HTERT RPE-1 (cell line): ENCODE data around the gene MED14.

Experiments
- in situ Hi-C: fragments of 300-500 bp; cut with MboI; formaldehyde crosslinking; loops from 4 replicates; pipeline ENCODE4 v1.14.3; 2020; ENCODE audit warnings: low sequenced_read_pairs

The MED14 gene

DNA sequence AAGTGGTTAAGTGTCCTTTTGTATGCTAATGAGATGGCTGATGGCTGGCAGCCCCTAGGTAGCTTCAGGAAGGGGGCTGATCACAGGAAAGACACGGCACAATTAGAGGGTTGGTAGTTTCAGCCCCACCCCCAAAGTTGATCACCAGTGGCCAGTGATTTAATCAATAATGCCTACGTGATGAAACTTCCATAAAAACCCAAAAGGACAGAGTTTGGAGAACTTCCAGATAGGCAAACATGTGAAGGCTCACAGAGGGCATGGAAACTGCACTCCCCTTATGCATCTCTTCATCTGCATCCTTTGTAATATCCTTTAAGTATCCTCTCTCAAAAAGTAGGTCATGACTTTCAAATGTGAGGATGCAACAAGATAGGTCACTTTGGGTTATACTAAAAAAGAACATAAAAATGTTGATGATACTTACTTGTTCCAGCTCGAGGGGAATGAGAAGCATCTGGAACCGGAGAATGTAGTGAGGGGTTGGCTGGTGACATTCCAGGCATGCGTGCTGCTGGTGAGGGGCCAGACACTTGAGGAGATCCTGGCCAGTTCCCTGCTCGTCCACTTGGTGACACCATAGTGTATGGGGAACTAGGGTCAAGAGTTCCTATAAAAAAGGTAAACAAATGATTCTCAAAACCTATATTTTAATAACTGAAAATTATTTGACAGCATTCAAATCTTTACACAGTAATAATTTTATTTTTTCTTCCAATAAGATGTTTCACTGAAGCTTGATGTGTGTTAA is 71.3 kb downstream of the MED14 start:
- in situ Hi-C loops: no loop called here

- in situ Hi-C loops: no loop called here
These were observed 72.1 kb downstream of the MED14 start for GRCh38 chrX:40663078-40663740.

DNA sequence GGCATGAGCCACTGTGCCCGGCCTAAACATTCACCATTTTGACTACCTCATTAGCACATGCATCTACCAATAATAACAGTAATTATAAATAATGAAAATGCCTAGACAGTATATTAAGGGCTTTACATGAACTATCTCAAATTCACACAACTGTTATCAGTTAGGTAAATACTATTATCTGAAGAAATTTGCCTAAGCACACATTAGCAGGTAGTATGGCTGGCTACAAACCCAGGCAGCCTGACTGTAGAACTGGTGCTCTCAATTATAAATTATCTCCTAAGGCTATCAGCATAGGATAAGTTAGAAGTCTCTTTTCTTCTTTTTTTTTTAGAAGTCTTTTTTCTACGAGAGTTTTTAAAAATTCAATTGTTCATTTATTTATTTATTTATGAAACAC is 73.9 kb downstream of the MED14 start:
- in situ Hi-C loops: no loop called here

DNA sequence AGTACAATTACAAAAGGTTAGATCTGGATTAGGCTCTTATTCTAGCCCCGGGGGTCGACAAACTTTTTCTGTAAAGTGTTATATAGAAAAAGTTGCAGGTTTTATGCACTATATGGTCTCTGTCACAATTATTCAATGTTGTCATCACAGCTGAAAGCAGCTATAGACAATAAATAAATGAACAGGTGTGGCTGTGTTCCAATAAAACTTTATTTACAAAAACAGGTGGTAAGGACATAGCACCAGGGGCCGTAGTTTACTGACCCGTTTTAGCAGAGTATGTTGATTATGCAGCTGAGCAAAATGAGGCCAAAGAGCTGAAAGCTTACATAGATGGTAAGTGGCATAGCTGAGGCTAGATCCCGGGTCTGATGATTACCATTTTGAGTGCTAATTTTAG is 75.0 kb downstream of the MED14 start:
- in situ Hi-C loops: no loop called here

DNA sequence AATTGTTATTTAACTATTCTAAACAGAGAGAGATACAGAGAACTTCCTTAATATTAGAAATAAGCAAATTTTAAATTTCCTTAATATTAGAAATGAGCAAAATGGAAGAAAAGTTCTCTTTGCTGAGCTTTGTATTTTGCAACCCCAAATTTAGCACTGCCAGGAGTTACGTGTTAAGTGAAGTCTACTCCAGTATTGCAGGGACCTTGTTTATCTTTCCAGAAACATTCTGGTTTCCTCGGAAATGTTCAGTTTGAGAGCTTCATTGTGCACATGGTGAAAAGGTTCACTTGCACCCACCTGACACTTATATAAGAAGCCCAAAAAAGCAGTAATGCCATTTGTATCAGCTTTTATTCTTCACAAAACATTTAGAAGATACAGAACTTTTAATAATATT is 81.8 kb downstream of the MED14 start:
- in situ Hi-C loops: no loop called here

DNA sequence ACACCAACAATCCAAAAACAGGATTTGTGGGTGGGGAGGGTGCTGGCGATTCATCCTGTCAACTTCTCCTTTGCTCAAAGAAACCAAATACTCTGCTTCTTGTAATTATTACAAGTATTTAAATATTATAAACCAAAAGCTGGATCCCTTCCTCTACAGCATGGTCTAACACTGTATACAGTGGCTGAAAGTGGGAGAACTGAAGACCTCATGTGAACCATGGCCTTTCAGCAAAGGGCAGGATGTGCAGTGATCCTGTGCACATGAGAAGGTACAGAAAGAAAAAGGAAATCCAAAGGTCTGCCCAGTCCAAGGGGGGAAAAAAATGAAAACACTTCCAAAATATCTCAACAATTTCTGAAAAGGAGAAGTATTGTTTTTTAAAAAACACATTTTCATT is 82.7 kb downstream of the MED14 start:
- in situ Hi-C loops: no loop called here

DNA sequence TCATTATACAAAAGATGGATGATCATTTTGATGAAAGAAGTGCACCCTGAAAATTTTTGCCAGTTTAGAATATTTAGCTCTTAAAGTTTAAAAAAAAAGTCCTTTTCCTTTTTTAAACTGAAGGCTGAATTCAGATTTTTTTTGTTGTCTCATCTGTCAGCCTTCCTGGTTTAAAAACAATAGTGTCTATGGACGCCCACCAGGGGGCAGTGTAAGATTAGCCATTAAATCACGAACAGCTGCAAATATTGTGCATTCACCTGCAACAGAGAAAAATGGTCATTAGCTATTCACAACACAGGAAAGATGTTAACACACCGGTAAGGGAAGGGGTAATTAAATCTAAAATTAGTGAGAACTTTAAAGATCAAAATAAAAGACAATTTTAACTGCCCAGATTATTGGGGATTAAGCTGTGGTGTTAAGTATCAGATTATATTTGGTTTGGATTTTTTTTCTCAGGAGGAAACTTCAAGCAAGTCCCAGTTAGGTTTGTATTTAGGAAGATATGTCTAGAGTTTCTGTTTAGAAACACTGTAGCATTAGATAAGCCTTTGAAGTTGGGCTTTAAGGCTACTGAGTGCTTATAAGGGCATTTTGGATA is 83.6 kb downstream of the MED14 start:
- in situ Hi-C loops: no loop called here

DNA sequence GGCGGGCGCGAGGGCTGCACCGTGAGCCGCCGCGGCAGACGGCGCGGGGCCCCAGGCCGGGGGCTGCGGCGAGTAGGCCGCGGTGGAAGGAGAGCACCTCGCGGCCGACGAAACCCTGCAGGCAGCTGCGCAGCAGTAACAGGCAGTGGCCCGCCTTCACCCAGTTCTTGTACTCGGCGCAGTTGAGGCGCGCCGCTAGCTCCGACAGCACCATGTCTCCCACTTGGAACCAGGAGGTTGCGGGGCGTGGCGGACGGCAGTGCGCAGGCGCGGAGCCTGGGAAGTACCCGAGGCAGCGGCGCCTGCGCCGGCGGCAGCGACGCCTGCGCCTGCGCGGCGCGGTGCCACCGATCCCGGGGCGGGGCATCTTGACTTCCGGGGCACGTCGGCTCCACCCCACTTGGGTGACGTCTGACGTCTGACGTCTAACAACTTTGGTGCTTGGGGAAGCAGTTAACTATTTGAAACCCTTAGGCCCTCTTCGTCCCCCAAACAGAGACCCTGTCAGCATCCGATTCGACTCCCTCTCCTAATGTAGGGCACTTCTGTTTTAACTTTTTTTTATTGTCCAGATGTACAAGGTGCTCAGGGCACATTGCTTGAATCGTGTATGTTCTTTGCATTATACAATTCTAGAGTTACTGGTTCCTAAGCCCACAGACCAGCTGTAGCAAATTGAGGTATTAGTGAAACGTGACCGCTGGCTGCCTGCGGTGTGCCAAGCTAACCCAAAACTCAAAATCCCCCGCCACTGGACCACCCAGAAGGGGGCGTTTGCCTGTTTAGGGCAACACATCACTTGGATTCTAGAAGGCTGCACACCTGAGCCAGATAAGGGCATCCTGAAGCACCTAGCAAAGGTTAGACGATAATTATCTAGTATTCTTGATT is 87.8 kb downstream of the MED14 start, which contains the start of gene CXorf38:
TSS of gene CXorf38 (minus strand) at position 255 of the 891 bp plus-strand sequence. CDS start at position 214, 41 bp downstream.
- in situ Hi-C loops: no loop called here

DNA sequence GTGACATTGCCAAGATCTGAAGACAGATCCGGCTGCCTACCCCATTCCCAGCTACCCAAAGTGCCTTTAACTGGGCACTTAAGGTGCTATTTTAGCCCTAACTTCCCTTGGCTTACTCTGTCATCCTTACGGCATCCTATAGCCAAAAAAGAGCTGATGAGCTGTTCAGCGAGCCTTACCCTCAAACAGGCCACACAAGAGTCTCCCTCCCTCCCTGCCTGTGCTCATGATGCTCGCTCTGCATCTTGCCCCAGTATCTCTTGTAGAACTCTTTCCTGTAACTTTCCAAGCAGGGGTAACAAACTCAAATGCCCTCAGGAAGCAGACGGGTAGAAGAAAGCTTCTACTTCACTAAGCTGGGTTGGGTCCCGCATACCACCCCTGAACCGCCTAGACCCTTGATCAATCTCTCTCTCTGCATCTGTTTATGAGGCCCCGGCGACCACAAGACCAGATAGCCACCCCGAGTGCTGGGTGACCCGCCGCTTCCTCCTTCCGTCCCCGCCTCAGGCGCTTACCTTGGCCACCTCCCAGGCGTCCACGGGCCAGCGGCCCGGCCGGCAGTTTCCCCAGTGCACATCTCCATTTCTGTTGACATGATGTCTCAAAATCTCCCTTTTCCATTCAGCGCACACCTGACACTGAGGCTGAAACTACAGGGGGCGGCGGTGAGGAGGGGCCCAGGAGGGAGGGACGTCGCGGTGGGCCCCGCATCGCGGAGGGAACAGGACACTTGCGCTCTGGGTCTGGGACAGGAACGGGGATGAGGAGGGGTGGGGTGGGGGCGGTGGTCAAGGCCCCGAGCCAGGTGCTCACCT is 88.6 kb downstream of the MED14 start:
- in situ Hi-C loops: no loop called here

DNA sequence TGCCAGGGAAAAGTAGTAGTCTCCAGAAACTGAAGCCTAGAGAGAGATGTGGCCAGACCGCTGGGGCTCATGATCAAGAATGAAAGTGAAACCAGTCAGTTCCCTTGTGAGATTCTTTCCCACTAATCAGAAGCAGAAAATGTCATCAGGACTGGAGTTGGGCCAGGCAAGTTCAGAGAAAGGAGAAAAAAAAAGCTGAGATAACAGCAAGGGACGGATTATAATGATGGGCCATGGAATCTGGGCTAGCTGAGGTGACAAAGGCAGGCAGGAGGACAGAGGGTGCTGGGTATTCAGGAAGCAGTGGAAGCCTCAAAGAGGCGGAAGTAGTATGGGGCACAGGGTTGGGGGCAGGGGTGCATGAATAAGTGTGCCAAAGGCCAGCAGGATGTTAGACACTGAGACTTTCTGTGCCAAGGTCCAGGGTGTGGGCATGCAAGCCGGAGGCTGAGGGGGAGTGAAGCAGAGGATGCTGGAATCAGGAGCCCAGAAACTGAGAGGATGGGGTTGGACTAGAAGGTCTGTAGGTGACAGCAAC is 90.5 kb downstream of the MED14 start:
- in situ Hi-C loops: no loop called here

DNA sequence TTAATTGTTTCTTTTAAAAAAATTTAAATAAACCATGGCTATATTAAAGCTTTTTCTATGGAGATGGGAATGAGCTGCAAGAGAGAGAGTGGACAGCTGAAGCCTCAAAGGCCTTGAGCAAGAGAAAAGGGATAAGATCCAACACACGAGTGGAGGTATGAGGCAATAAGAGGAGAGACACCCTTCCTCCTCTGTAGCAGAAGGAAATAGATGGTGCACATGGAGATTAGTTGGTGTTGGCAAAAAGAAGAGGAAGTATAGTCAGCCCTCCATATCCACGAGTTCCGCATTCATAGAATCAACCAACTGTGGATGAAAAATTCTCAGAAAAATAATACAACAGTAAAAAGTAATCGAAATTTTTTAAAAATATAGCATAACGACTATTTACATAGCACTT is 91.2 kb downstream of the MED14 start:
- in situ Hi-C loops: no loop called here

GRCh38 chrX:40637687-40638086 is 97.7 kb downstream of the MED14 start:
- in situ Hi-C loops: no loop called here

DNA sequence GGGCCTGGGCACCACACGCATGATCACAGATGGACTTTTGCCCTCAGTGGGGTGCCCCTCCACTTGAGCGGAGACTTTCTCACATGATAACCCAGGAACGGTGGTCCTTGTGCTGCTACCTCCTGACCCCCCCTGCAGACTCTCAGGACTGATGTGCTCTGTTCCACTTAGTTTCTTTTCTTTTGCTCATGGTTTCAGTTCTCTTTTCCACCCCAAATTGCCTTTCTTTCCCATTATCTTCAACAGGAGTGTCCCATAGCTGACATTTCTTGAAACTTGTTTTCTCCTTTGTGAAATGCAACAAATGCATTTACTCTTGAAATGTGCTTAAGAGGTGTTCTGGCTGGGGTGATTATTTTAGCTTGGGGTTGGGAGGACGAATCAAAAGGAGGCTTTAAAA is 103.1 kb downstream of the MED14 start:
- in situ Hi-C loops: no loop called here

GRCh38 chrX:40628506-40628905 is 106.8 kb downstream of the MED14 start:
- in situ Hi-C loops: no loop called here

DNA sequence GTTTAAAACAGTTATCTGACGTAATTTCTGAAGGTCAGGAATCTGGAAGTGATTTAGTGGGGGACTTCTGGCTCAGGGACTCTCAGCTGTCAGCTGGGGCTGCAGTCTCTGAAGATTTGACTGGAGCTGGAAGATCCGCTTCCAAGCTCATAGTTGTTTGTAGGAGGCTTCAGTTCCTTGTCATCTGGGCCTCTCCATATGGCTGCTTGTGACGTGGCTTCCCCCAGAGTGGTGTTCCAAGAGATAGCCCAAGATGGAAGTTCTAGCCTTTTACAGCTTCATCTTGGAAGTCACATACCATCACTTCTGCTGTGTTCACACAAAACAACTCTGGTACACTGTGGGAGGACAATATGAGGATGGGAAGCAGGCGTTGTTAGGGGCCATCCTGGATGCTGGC is 110.0 kb downstream of the MED14 start:
- in situ Hi-C loops: no loop called here

DNA sequence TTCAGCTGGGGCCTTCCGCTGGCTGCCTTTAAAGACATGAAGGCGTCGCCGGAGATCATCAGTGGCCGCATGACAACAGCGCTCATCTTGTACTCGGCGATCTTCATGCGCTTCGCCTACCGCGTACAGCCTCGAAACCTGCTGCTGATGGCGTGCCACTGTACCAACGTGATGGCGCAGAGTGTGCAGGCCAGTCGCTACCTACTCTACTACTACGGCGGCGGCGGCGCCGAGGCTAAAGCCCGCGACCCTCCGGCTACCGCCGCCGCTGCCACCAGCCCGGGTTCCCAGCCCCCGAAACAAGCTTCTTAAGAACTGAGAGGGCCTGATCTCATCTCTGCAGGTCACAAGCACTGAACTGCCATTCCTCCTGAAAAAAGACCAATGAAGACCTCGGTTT is 111.7 kb downstream of the MED14 start:
- in situ Hi-C loops: no loop called here

DNA sequence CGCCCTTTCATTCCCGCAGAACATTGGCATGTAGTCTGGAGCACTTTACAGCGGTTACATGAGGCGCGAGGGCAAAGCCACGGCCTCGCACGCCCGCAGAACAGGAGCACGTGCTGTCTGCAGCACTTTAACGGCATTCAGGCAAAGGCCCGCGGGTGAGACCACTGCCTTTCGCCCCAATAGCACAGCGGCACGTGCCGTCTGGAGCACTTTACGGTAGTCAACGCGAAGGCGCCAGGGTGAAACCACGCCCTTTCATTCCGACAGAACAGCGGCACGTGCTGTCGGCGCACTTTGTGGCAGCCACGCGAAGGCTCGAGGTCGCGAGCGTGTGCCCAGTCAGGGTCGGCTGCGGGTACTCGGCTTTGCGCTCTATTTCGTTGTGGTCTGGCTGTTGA is 112.2 kb downstream of the MED14 start, which contains the start of gene MPC1L:
TSS of gene MPC1L (plus strand) at position 290 of the 398 bp plus-strand sequence. CDS start 138 bp downstream, outside the sequence.
- in situ Hi-C loops: no loop called here

- in situ Hi-C loops: no loop called here
These were observed 112.7 kb downstream of the MED14 start for GRCh38 chrX:40622479-40623138.

GRCh38 chrX:40617566-40617965 is 117.8 kb downstream of the MED14 start:
- in situ Hi-C loops: no loop called here
